Measurements from ENCODE around the gene BEX3.
A peak's percentile ranks its signal among the peaks of the same experiment; 100 is the strongest.
"Not testable (repeated sequence)": the region's sequence is repeated elsewhere in the genome, so short reads cannot be mapped to it uniquely, and the experiment has no call there.

The BEX3 gene

DNA sequence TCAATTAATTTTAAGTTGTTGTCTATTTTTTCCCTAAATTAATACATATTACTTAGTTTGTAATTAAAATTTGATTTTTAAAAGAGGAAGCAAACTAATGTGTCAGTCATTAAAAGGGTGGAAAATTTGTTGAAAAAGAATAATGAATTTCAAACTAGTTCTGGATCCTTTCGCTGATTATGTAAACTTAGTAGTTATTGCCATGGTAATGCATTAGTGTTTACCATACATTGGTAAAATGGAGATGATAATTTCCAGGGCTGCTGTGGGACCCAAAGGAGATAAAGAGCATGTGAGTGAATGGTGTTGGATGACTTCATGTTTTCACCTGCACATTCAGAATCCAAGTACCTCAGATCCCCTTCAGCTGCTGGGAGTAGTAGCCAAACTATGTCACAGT lies 6.5 kb downstream of the BEX3 start:
- DNase-seq (ENCODE audit: low read depth in 2 of 2): no peak

- no peak for DNase-seq (ENCODE audit: low read depth in 2 of 2)
Observed at GRCh38 chrX:103384672-103385071, 8.3 kb downstream of the BEX3 start.

DNA sequence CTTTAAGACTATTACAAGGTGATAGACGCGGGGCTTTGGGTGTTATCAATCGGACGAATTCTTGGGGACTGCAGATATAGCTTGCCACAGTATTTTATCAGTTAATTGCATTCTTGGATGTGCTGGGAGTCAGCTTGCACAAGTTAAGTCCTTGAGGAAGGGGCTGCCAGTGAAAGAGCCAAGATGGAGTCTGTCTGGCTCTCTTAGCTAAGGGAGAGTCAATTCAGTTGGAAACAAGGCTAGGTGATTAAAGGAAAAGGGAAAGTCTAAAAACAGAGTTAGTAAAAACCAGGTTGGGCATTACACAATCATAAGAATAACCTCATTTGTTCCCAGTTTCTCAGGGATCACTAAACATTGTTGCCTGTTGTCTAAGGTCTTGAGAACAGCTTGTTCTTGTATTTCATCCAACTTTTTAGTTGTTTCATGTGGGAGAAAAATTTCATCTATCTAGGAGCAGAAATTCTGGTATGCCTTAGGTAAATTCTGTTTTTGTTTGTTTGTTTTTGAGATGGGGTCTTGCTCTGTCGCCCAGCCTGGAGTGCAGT lies 9.0 kb downstream of the BEX3 start:
- DNase-seq (ENCODE audit: low read depth in 2 of 2): not testable (repeated sequence)

DNA sequence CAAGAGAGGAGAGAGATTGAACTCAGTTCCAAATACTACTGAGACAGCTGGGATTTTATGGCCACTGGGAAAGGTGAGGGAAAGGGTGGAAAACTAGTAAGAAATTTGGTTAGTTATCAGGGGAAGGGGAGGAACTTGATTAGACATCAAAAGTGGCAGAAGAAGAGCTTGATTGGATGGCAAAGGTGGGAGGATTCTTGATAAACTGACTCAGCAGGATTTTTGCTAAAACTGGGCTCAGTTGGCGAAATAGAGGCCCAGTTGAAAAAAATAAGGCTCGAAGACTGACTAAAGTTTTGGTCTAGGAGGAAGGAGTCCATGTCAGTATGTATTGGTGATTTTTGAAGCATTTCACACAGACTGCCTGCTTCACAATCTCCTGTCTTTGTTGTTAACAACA lies 10.0 kb downstream of the BEX3 start:
- no peak for DNase-seq (ENCODE audit: low read depth in 2 of 2)

DNA sequence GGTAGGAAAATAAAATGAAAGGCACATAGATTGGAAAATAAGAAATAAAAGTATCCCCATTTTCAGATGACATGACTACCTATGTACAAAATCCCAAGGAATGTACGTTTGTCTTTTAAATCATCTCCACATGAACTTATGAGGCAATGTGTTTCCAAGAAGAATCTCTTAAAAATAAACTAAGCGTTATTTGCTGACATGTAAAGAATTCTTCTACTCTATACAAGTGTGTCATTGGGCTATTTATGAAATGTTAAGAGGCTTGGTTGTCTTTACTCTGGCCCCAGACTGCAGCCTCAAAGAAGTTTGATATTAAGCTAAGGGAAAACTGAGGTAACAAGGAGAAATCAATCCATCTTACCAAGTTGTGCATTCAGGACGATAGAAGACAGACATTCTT lies 17.1 kb downstream of the BEX3 start:
- DNase-seq (ENCODE audit: low read depth in 2 of 2): no peak

- no peak for DNase-seq (ENCODE audit: low read depth in 2 of 2)
Observed at GRCh38 chrX:103396186-103396585, 19.8 kb downstream of the BEX3 start.

DNA sequence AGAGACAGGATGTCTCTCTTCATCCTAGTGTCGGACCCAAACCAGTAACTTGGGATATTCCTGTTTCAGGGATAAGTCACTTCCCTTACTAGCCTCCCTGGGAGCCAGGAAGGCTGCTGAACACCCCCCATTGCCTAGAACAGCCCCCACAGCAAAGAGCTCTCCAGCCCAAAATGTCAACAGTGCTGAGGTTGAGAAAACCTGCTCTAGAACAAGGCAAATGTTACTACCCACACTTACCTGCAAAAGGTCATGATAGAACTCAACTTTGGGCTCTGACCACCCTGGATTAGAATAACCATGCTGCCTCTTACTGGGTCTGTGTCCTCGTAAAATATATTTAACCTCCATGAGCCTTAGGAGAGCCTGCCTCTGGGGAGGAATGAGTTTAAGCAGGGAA lies 20.3 kb downstream of the BEX3 start:
- no peak for DNase-seq (ENCODE audit: low read depth in 2 of 2)

DNA sequence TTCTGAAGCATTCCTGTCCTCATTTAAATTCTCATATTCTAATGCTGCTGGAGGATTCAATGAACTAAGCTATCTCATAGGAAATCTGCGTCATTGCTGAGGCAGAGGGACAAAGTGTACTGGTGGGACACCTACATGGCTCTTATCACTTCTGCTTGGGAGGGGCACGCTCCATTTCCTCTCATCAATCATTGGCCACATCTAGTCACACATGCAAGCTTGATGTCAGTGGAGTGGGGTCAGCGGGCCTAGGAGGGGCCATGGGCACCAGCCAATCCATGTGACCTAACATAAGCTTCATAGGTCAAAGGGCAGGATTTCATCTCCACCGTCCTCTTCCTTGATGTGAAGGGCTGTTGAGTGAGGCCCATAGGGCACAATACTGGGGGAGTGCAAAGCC lies 21.4 kb downstream of the BEX3 start:
- DNase-seq (ENCODE audit: low read depth in 2 of 2): no peak

GRCh38 chrX:103398421-103398864 lies 22.1 kb downstream of the BEX3 start:
- no peak for DNase-seq (ENCODE audit: low read depth in 2 of 2)

DNA sequence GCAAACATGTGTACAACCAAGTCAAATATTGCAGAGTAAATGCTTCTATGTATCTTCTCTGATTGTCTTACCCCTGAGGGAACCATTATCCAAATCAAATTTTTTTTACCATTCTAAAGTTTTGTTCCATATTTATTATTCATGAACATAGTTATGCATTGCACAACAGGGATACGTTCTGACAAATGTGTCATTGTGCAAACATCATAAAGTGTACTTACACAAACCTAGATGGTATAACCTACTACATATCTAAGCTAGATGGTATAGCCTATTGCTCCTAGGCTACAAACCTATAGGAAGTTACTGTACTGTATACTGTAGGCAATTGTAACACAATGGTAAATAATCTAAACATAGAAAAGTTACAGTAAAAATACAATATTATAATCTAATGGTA lies 23.4 kb downstream of the BEX3 start:
- no peak for DNase-seq (ENCODE audit: low read depth in 2 of 2)

DNA sequence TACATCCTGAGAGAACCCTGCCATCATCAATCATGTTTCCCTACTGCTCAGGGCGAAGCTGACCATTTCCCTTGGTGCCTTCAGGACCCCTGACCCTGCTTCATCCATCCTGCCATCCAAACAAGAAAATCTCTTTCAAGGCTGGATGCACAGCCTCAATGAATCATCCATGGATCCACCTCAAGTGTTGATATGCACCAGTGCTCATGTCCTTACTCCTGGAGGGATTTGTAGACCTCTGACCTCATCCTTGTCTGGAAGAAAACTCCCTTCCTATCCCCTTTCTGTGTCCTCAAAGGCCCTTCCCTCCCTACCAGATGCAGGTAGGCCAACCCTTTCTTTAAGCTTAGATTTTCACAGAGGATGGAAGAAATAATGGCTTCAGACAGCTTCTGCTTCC lies 24.6 kb downstream of the BEX3 start:
- no peak for DNase-seq (ENCODE audit: low read depth in 2 of 2)

DNA sequence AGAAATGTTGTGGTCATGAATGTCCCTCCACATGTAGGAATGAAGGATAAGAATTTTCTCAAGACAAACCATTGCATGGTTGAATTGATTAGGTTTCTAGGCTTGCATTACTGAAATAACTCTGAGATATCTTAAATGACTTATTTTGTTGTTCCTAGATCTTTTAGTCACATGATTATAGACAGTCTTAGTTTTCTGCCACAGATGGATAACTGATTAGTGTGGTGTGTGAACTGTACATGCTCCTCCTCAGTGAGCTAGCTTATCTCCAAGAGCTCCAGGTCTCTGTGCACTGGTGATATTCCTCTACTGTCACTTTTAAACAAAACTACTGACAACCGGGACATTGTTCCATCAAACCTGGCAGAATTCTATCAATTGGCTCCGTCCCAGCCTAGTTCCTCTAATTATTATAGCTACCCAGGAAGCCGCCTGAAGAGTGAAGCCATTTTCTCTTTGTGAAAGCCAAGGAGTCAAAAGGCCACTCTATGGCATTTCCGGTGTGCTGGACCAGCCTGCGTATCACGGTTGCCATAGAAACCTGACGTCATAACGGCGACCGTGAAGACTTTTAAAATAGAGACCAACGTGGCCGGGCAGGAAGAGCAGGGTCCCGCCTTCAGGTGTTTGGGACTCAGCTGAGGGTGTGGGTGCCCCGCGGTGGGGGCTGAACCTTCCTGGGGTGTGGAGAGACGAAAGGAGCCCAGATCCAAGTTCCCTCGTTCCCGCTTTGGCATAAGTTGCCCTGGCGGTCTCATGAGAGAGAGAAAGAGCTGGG lies 28.1 kb downstream of the BEX3 start:
- peak in 1 of 2 donors; percentile 4 for DNase-seq (ENCODE audit: low read depth in 2 of 2)

DNA sequence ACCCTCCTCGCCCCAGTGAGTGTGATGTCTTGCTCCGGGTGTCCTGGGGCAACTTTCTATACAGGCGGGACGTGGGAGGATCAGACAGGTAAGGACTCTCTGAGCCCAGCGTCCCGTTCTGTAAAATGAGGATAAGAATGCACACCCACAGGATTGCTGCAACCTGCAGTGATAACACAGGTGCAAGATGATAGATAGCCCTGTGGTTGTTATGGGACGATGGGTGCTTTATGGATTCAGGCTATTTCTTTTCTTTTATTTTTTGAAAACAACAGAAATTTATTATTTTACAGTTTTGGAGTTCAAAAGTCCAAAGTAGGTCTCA lies 28.6 kb downstream of the BEX3 start:
- no peak for DNase-seq (ENCODE audit: low read depth in 2 of 2)

DNA sequence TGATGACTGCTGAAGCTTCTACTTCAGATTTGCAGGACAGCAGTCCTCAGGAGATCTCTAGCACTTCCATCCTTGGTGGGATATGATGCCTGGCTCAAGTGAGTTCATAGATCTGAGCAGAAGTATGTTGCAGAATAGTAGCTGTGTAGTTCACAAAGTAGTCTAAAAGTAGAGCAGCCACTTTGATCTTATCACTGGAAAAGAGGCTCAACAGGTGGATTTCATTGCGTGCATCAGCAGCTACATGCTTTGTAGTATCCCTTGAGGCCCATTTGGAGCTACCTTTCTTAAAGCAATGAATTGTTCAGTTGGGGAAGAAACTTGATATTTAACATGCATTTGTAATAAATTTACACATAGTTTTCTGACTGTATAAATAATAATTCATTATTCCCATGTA lies 29.9 kb downstream of the BEX3 start:
- no peak for DNase-seq (ENCODE audit: low read depth in 2 of 2)

GRCh38 chrX:103407776-103408175 lies 31.4 kb downstream of the BEX3 start:
- no peak for DNase-seq (ENCODE audit: low read depth in 2 of 2)

GRCh38 chrX:103411721-103412120 lies 35.4 kb downstream of the BEX3 start:
- DNase-seq (ENCODE audit: low read depth in 2 of 2): not testable (repeated sequence)

- no peak for DNase-seq (ENCODE audit: low read depth in 2 of 2)
Observed at GRCh38 chrX:103413705-103414387, 37.5 kb downstream of the BEX3 start.

- no peak for DNase-seq (ENCODE audit: low read depth in 2 of 2)
Observed at GRCh38 chrX:103414561-103414960, 38.2 kb downstream of the BEX3 start.

GRCh38 chrX:103415068-103415467 lies 38.7 kb downstream of the BEX3 start:
- DNase-seq (ENCODE audit: low read depth in 2 of 2): no peak

DNA sequence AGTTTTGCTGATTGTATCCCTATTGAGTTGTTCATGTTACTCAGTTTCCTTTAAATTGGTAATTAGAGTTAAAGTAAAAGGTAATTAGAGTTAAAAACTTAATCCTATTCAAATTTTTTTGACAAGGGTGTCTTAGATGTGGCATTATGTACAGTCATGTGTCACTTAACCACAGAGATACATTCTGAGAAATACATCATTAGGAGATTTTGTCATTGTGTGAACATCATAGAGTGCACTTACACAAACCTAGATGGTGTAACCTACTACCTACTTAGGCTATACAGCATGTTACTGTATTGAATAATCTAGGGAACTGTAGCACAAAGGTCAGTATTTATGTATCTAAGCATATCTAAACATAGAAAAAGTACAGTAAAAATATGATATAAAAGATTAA lies 39.2 kb downstream of the BEX3 start:
- no peak for DNase-seq (ENCODE audit: low read depth in 2 of 2)

DNA sequence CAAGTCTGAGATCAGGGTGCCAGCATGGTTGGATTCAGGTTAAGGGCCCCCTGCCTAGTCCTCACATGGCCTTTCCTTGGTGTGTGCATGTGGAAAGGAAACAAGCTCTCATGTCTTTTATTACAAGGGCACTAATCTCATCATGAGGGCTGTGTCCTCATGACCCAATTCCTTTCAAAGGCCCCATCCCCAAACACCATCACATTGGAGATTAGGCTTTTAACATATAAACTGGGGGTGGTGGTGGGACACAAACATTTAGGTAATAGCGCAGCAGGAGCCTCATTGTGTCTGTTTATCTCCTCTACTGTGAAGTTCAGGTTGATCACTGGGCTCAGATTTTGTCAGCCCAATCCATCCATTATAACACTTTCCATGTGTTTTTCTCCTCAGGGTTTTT lies 41.0 kb downstream of the BEX3 start:
- no peak for DNase-seq (ENCODE audit: low read depth in 2 of 2)

DNA sequence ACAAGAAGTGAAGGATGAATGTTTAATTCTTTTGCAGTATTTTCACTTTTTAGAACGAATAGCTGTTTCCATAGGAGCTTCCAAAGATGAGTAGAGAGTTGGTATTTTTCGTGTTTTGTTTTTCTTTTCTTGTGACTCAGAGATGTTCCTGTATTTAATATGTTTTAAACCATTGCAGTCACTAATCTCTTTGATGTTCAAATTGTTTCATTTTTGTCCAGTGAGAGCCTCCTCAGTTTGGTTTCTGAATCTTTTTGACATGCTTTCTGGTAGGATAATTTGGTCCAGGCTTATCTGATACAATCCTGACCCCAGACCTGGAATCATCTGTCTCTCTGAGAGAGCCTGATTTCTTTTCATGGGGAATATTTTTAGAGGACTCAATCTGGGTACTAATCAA lies 41.6 kb downstream of the BEX3 start:
- DNase-seq (ENCODE audit: low read depth in 2 of 2): no peak

DNA sequence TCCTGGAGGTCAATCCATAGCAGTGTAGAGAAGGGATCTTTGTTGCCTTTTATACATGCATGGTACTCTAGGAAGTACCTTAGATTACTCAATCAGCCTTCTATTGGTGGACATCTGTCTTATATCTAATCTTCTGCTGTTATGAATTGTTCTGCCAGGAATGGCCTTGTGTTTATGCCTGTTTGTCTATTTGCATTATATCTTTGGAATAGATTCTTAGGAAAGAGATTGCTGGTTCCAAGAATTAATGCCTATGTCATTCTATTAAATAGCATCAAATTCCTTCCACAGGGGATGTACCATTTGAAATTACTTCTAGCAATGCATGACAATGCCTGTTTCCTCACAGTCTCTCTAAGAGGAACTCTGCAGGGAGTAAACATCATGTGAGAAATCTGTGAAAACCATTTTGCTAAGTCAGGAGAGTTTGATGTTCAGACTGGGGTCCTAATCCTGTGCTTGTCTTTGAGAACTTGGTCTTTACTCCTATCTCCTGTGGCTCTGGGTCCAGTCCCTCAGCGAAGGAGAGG lies 42.5 kb downstream of the BEX3 start:
- DNase-seq (ENCODE audit: low read depth in 2 of 2): no peak
